Kidney epithelial cell (primary cell): ENCODE measurements around the gene STARD3. TPM values are rescaled to one million over a fixed set of nuclear protein-coding genes. Genes with fewer than 3 reads are reported as not detected.

ENCODE experiments used
- DNase-seq: peaks from one replicate; pipeline ENCODE4 v3.0.0-alpha.2; 2010; ENCODE audit warnings: low read depth
- H3K27me3 ChIP-seq: 2 replicates; pipeline ENCODE4 v1.6.0; 2011; ENCODE audit warnings: low read length; ENCODE audit not compliant: control insufficient read depth, insufficient read depth
- H3K36me3 ChIP-seq: 2 replicates; pipeline ENCODE4 v1.5.1; 2011; ENCODE audit warnings: low read length; ENCODE audit not compliant: control insufficient read depth, insufficient read depth
- H3K4me3 ChIP-seq: 2 replicates; pipeline ENCODE4 v1.5.1; 2011; ENCODE audit warnings: low read depth, mild to moderate bottlenecking, control low read depth, low read length
- CTCF ChIP-seq: IDR thresholded peaks from 2 replicates; pipeline ENCODE4 v1.5.1; 2011; ENCODE audit warnings: mild to moderate bottlenecking, moderate library complexity, low read length, control low read depth, inconsistent platforms; ENCODE audit not compliant: insufficient read depth, poor library complexity, severe bottlenecking
- total RNA-seq: library from RNA; depleted of rRNA; stranded (reverse); fragments of >200 nt; gene quantifications from 2 replicates; pipeline ENCODE4 v1.2.3, GENCODE V29; 2015

Gene STARD3
- total RNA-seq, 1 donor from 2014 or later, result 52.6 TPM

GRCh38 chr17:39638317-39638716 lies 1.4 kb downstream of the STARD3 start:
- H3K36me3 ChIP-seq, result no peaks in the 10 kb centered on the region
- no peak for DNase-seq
- no peaks in the 10 kb centered on the region for H3K27me3 ChIP-seq
- H3K4me3 ChIP-seq, result no peak overlapping the region
- no peak for TF ChIP-seq CTCF

GRCh38 chr17:39639043-39639442 lies 2.1 kb downstream of the STARD3 start:
- TF ChIP-seq CTCF, result no peak
- H3K4me3 ChIP-seq, result no peak overlapping the region
- no peaks in the 10 kb centered on the region for H3K27me3 ChIP-seq
- DNase-seq, result no peak
- no peaks in the 10 kb centered on the region for H3K36me3 ChIP-seq

GRCh38 chr17:39639566-39640458 lies 2.9 kb downstream of the STARD3 start:
- no peak for TF ChIP-seq CTCF
- H3K27me3 ChIP-seq, result no peaks in the 10 kb centered on the region

GRCh38 chr17:39640591-39641031 lies 3.7 kb downstream of the STARD3 start:
- Histone ChIP-seq H3K27me3 (no peaks in the 10 kb centered on the region), H3K4me3 (no peak overlapping the region), H3K36me3 (no peaks in the 10 kb centered on the region)
- no peak for DNase-seq
- no peak for TF ChIP-seq CTCF

More at GRCh38 chr17:39639566-39640458, 2.9 kb downstream of the STARD3 start:
- DNase-seq, result no peak
- Histone ChIP-seq H3K4me3 (no peak overlapping the region), H3K36me3 (no peaks in the 10 kb centered on the region)

- no peak for DNase-seq
- Histone ChIP-seq H3K4me3 (no peak overlapping the region), H3K27me3 (no peaks in the 10 kb centered on the region), H3K36me3 (no peaks in the 10 kb centered on the region)
- no peak for TF ChIP-seq CTCF
These were observed 4.2 kb downstream of the STARD3 start for GRCh38 chr17:39641097-39641496.
